ENCODE measurements around the gene URI1.

GRCh38 chr19:29941828-29942403 is at the start of gene URI1:
- TF ChIP-seq EZH2 (IDR thresholded peaks at IDR 0.05; ENCODE audit: low read depth, low read length, severe bottlenecking) = no peak
- TF ChIP-seq CTCF (IDR thresholded peaks at IDR 0.05; ENCODE audit: control extremely low read depth in 1 of 3, insufficient read depth in 1 of 3, low read depth in 1 of 3, low read length in 3 of 3) = no peak
- peak in 1 of 2 experiments; percentile 56; a peak in 1 of 3 replicates for TF ChIP-seq POLR2A (IDR thresholded peaks at IDR 0.05; ENCODE audit: control extremely low read depth in 1 of 2, low read depth in 2 of 2, low read length in 2 of 2)
- TF ChIP-seq SP1 (IDR thresholded peaks at IDR 0.05; ENCODE audit: low read depth, low read length) = no peak
- TF ChIP-seq GABPA (IDR thresholded peaks at IDR 0.05; ENCODE audit: borderline replicate concordance, insufficient read depth, low read length) = no peak
- TF ChIP-seq POLR2AphosphoS5 (IDR thresholded peaks at IDR 0.05; ENCODE audit: low read depth, low read length) = peak; percentile 50; the same call in 1 of the 2 replicates
- peak; percentile 94 for TF ChIP-seq MAX (IDR thresholded peaks at IDR 0.05)

All from H1 (cell line).